HCT116 (cell line): Measurements from ENCODE around the gene CXXC5. TPM values are rescaled to one million over a fixed set of nuclear protein-coding genes. Genes with fewer than 3 reads are reported as not detected.

Experiments
- ATAC-seq: fragments of 200-7000 bp; cut with Tn5 transposase; 2 replicates; pipeline ENCODE4 v1.9.1; 2020; ENCODE audit warnings: mild to moderate bottlenecking, moderate library complexity
- BruUV-seq: library from RNA; stranded (reverse); fragments of 400-500 nt; replicated peaks from 2 replicates; lab custom pipeline; 2021; lab: Mats Ljungman, UMichigan
- CTCF ChIA-PET: fragments of 300-600 bp; sonication (Branson Sonifier 250); formaldehyde crosslinking; loops from one replicate; lab custom pipeline; 2021; ENCODE audit warnings: antibody characterized with exemption; lab: Charles Lee
- POLR2A ChIA-PET: fragments of 300-600, 350-600 bp; sonication (Branson Sonifier 250); formaldehyde crosslinking; loops from one replicate; lab custom pipeline; 2021; ENCODE audit warnings: antibody characterized with exemption; lab: Charles Lee
- RAD21 ChIA-PET, 2 experiments: fragments of 300-600 bp; sonication (Branson Sonifier 250); formaldehyde crosslinking; loops; one replicate each; lab custom pipeline; 2023; ENCODE audit warnings: low total read pairs in 2 of 2; ENCODE audit not compliant: uncharacterized antibody in 2 of 2, unreplicated experiment in 2 of 2, low non-redundant PET in 1 of 2; lab: Charles Lee
- DNase-seq: peaks from one replicate; pipeline ENCODE4 v3.0.0-alpha.2; 2010; ENCODE audit warnings: low read depth, low spot score
- H2AFZ ChIP-seq: fragments of 200-600 bp; shearing (Covaris generic), sonication (generic); 2 replicates; pipeline ENCODE4 v1.6.1; 2017; ENCODE audit warnings: low read depth, mixed run types, mixed read lengths, antibody characterized with exemption, low read length; ENCODE audit not compliant: poor library complexity, severe bottlenecking
- H3K27ac ChIP-seq: 2 replicates; pipeline ENCODE4 v1.5.1; 2012; ENCODE audit warnings: low read depth, low read length
- H3K27me3 ChIP-seq: fragments of 200-600 bp; sonication (generic); 2 replicates; pipeline ENCODE4 v1.6.1; 2016; ENCODE audit warnings: mixed run types, low read length, mixed read lengths; ENCODE audit not compliant: insufficient read depth
- H3K36me3 ChIP-seq, 2 experiments: fragments of 200-500 bp in 1 of 2; fragments of 200-600 bp in 1 of 2; sonication (Bioruptor generic) in 1 of 2; sonication (generic) in 1 of 2; 2 replicates each; pipeline versions ENCODE4 v1.5.1 to v1.6.1; 2014 to 2016; ENCODE audit warnings: low read length in 2 of 2, inconsistent platforms in 1 of 2, mixed read lengths in 1 of 2, mixed run types in 1 of 2; ENCODE audit not compliant: insufficient read depth in 2 of 2, control insufficient read depth in 1 of 2
- H3K4me1 ChIP-seq, 2 experiments: fragments of 200-600 bp in 1 of 2; sonication (generic) in 1 of 2; 2 replicates each; pipeline versions ENCODE4 v1.5.1 to v1.6.1; 2012 to 2017; ENCODE audit warnings: low read length in 2 of 2, inconsistent platforms in 1 of 2, mild to moderate bottlenecking in 1 of 2, mixed read lengths in 1 of 2, mixed run types in 1 of 2, moderate library complexity in 1 of 2; ENCODE audit not compliant: insufficient read depth in 2 of 2, control insufficient read depth in 1 of 2
- H3K4me2 ChIP-seq: fragments of 200-600 bp; sonication (generic); 2 replicates; pipeline ENCODE4 v1.6.1; 2017; ENCODE audit warnings: mixed run types, low read length, mixed read lengths
- H3K4me3 ChIP-seq, 2 experiments: fragments of 200-600 bp in 1 of 2; sonication (generic) in 1 of 2; replicated peaks in 1 of 2; 2 replicates each; pipeline ENCODE4 v1.5.1; 2011 to 2016; ENCODE audit warnings: low read length in 2 of 2, control low read depth in 1 of 2, low read depth in 1 of 2, mild to moderate bottlenecking in 1 of 2, mixed read lengths in 1 of 2, mixed run types in 1 of 2
- H3K79me2 ChIP-seq: fragments of 200-600 bp; sonication (generic); 2 replicates; pipeline ENCODE4 v1.6.1; 2017; ENCODE audit warnings: mild to moderate bottlenecking, mixed run types, low read length, moderate library complexity, mixed read lengths; ENCODE audit not compliant: insufficient read depth
- H3K9ac ChIP-seq: fragments of 200-600 bp; sonication (generic); 2 replicates; pipeline ENCODE4 v1.6.1; 2016; ENCODE audit warnings: low read length, mixed read lengths
- H3K9me2 ChIP-seq: fragments of 200-600 bp; sonication (generic), shearing (Covaris generic); 2 replicates; pipeline ENCODE4 v1.6.1; 2017; ENCODE audit warnings: mixed run types, mild to moderate bottlenecking, moderate library complexity; ENCODE audit not compliant: insufficient read depth
- H3K9me3 ChIP-seq, 2 experiments: fragments of 200-500 bp in 1 of 2; fragments of 200-600 bp in 1 of 2; sonication (Bioruptor generic) in 1 of 2; sonication (generic) in 1 of 2; 2 replicates each; pipeline ENCODE4 v1.6.1; 2014 to 2017; ENCODE audit warnings: low read length in 2 of 2, mixed read lengths in 2 of 2, inconsistent platforms in 1 of 2, low read depth in 1 of 2, mild to moderate bottlenecking in 1 of 2, mixed run types in 1 of 2, moderate library complexity in 1 of 2; ENCODE audit not compliant: control insufficient read depth in 1 of 2, insufficient read depth in 1 of 2
- H4K20me1 ChIP-seq: fragments of 200-600 bp; sonication (generic), shearing (Covaris generic); 2 replicates; pipeline ENCODE4 v1.6.1; 2017; ENCODE audit warnings: mixed run types, mild to moderate bottlenecking, moderate library complexity; ENCODE audit not compliant: insufficient read depth
- CEBPB ChIP-seq: IDR thresholded peaks from 2 replicates; pipeline ENCODE4 v1.6.1; 2012; ENCODE audit warnings: low read depth
- EGR1 ChIP-seq: IDR thresholded peaks from 2 replicates; pipeline ENCODE4 v1.6.1; 2012; ENCODE audit warnings: low read depth
- ELF1 ChIP-seq: IDR thresholded peaks from 2 replicates; pipeline ENCODE4 v1.6.1; 2012; ENCODE audit warnings: low read depth, borderline replicate concordance
- EZH2 ChIP-seq: fragments of 200-600 bp; sonication (generic); IDR thresholded peaks from 2 replicates; pipeline ENCODE4 v1.6.1; 2017; ENCODE audit warnings: antibody characterized with exemption, mixed run types
- EZH2phosphoT487 ChIP-seq: fragments of 200-600 bp; IDR thresholded peaks from 2 replicates; pipeline ENCODE4 v1.6.1; 2018; ENCODE audit warnings: antibody characterized with exemption, borderline replicate concordance
- FOSL1 ChIP-seq: IDR thresholded peaks from 2 replicates; pipeline ENCODE4 v1.6.1; 2012; ENCODE audit warnings: low read depth
- SIN3A ChIP-seq: IDR thresholded peaks from 2 replicates; pipeline ENCODE4 v1.6.1; 2012; ENCODE audit warnings: low read depth
- SP1 ChIP-seq: IDR thresholded peaks from 2 replicates; pipeline ENCODE4 v1.6.1; 2012; ENCODE audit warnings: low read depth
- TCF7L2 ChIP-seq: IDR thresholded peaks from 2 replicates; pipeline ENCODE4 v1.7.0; 2011; ENCODE audit warnings: borderline replicate concordance, inconsistent platforms; ENCODE audit not compliant: insufficient read depth, insufficient read length; ENCODE audit errors: extremely low read depth
- ZBTB33 ChIP-seq: IDR thresholded peaks from 2 replicates; pipeline ENCODE4 v1.6.1; 2011; ENCODE audit warnings: mild to moderate bottlenecking, low read length, moderate library complexity; ENCODE audit not compliant: insufficient replicate concordance; ENCODE audit errors: extremely low read depth
- ZFX ChIP-seq: fragments of 450-650 bp; IDR thresholded peaks from 2 replicates; pipeline ENCODE4 v1.6.1; 2017
- ZNF274 ChIP-seq: fragments of 200-500 bp; sonication (Bioruptor generic); IDR thresholded peaks from 2 replicates; pipeline ENCODE4 v1.6.1; 2014; ENCODE audit warnings: mild to moderate bottlenecking, low read depth, low read length, inconsistent platforms
- intact Hi-C: fragments of 100-400 bp; cut with micrococcal nuclease; formaldehyde crosslinking; loops from 2 replicates; pipeline ENCODE4 v1.10.0; 2022
- total RNA-seq: library from RNA; stranded (reverse); gene quantifications from one replicate; pipeline ENCODE4 v1.2.1, GENCODE V29; 2021; ENCODE audit not compliant: unreplicated experiment
- TF ChIP-seq, protein P1 (sequence below): IDR thresholded peaks from 2 replicates; pipeline ENCODE4 v1.6.1; 2012
- TF ChIP-seq, protein P2 (sequence below): IDR thresholded peaks from 2 replicates; pipeline ENCODE4 v1.6.1; 2012; ENCODE audit warnings: low read depth
- TF ChIP-seq, protein P3 (sequence below): IDR thresholded peaks from 2 replicates; pipeline ENCODE4 v1.6.1; 2012

Gene CXXC5
- total RNA-seq, 1 experiment from 2014 or later: 43.1 TPM

DNA sequence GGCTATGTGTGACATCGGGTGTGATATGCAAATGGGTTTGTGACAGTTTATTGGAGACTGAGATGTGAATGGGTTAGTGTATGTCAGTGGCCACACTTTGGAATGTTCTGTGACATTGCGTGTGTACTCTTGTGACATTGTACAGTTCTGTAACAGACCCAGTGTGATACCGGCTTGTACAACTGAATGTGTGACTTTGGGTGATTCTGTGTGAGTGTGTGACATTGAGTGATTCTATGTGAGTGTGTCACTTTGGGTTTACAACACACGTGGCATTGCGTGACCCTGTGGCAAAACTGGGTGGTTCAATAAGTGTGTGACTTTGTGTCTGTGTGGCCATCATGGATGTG lies 38.2 kb downstream of the CXXC5 start:
- intact Hi-C loops: no loop called here
- Histone ChIP-seq H3K27ac (no peak overlapping the region), H3K4me3 (no peak overlapping the region), H3K79me2 (no peaks in the 10 kb centered on the region), H4K20me1 (no peaks in the 10 kb centered on the region), H3K4me2 (no peak overlapping the region), H3K4me1 (peaks cover 19 to 34% of the 10 kb centered on the region in 2 experiments), H3K9ac (no peak overlapping the region), H3K36me3 (peaks cover 0 to 2% of the 10 kb centered on the region in 2 experiments; a peak in 2 of 4 replicates), H3K9me2 (no peaks in the 10 kb centered on the region), H3K9me3 (no peaks in the 10 kb centered on the region), H3K27me3 (no peaks in the 10 kb centered on the region), H2AFZ (no peak overlapping the region)
- RAD21 ChIA-PET: no interaction called here
- CTCF ChIA-PET: interaction anchor here (1.5 kb wide), 1 partner anchor 54 kb away, joined by 4 read pairs; no protein-coding TSS in a partner anchor
- no peak for DNase-seq
- no peak for ATAC-seq
- TF ChIP-seq ELF1 (no peak), ZNF274 (no peak), FOSL1 (no peak), TCF7L2 (no peak), ZBTB33 (no peak), SP1 (no peak), EZH2 (no peak), SIN3A (no peak), EGR1 (no peak), EZH2phosphoT487 (no peak), ZFX (no peak), CEBPB (no peak)
- TF ChIP-seq, protein P1, sequence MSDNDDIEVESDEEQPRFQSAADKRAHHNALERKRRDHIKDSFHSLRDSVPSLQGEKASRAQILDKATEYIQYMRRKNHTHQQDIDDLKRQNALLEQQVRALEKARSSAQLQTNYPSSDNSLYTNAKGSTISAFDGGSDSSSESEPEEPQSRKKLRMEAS: no peak
- TF ChIP-seq, protein P2, sequence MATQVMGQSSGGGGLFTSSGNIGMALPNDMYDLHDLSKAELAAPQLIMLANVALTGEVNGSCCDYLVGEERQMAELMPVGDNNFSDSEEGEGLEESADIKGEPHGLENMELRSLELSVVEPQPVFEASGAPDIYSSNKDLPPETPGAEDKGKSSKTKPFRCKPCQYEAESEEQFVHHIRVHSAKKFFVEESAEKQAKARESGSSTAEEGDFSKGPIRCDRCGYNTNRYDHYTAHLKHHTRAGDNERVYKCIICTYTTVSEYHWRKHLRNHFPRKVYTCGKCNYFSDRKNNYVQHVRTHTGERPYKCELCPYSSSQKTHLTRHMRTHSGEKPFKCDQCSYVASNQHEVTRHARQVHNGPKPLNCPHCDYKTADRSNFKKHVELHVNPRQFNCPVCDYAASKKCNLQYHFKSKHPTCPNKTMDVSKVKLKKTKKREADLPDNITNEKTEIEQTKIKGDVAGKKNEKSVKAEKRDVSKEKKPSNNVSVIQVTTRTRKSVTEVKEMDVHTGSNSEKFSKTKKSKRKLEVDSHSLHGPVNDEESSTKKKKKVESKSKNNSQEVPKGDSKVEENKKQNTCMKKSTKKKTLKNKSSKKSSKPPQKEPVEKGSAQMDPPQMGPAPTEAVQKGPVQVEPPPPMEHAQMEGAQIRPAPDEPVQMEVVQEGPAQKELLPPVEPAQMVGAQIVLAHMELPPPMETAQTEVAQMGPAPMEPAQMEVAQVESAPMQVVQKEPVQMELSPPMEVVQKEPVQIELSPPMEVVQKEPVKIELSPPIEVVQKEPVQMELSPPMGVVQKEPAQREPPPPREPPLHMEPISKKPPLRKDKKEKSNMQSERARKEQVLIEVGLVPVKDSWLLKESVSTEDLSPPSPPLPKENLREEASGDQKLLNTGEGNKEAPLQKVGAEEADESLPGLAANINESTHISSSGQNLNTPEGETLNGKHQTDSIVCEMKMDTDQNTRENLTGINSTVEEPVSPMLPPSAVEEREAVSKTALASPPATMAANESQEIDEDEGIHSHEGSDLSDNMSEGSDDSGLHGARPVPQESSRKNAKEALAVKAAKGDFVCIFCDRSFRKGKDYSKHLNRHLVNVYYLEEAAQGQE: no peak
- TF ChIP-seq, protein P3, sequence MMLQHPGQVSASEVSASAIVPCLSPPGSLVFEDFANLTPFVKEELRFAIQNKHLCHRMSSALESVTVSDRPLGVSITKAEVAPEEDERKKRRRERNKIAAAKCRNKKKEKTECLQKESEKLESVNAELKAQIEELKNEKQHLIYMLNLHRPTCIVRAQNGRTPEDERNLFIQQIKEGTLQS: no peak
- no TSS peak for BruUV-seq
- POLR2A ChIA-PET: no interaction called here
